Activated CD8-positive, alpha-beta memory T cell treated with anti-CD3 and anti-CD28 coated beads, Interleukin-2, amount 10 ng/mL, durations not matched to agents 7 days and 5 days (primary cell): ENCODE measurements around the gene MTMR3. TPM values are rescaled to one million over a fixed set of nuclear protein-coding genes. Genes with fewer than 3 reads are reported as not detected.

Source experiments
- ATAC-seq: fragments of 150-1000 bp; cut with Tn5 transposase; one replicate; pipeline ENCODE4 v1.10.0; 2021; ENCODE audit warnings: moderate library complexity
- CTCF ChIA-PET: fragments of 350-600 bp; sonication (Branson Sonifier 250); formaldehyde crosslinking; loops from one replicate; lab custom pipeline; 2021; ENCODE audit warnings: antibody characterized with exemption; lab: Charles Lee
- DNase-seq: peaks from one replicate; pipeline ENCODE4 v3.0.0-alpha.2; 2020
- H3K27ac Mint-ChIP-seq: one replicate; pipeline ENCODE4 v1.8.0; 2021; ENCODE audit warnings: mild to moderate bottlenecking, mixed read lengths
- H3K27me3 Mint-ChIP-seq: one replicate; pipeline ENCODE4 v1.8.0; 2021; ENCODE audit warnings: mixed read lengths
- H3K36me3 Mint-ChIP-seq: one replicate; pipeline ENCODE4 v1.8.0; 2021; ENCODE audit warnings: mild to moderate bottlenecking, mixed read lengths
- H3K4me1 Mint-ChIP-seq: one replicate; pipeline ENCODE4 v1.8.0; 2021; ENCODE audit warnings: mixed read lengths
- H3K4me3 Mint-ChIP-seq: one replicate; pipeline ENCODE4 v1.8.0; 2021; ENCODE audit warnings: mild to moderate bottlenecking, moderate library complexity, mixed read lengths
- H3K9me3 Mint-ChIP-seq: one replicate; pipeline ENCODE4 v1.8.0; 2022; ENCODE audit warnings: low read depth, mixed read lengths
- microRNA-seq: library from miRNA; unstranded; fragments of <30 nt; microRNA quantifications from one replicate; pipeline ENCODE4 v1.2.0, GENCODE V29; 2022
- total RNA-seq, 2 experiments: library from RNA; stranded (reverse); gene quantifications; one replicate each; pipeline ENCODE4 v1.2.3, GENCODE V29; 2021

The MTMR3 gene
- total RNA-seq, 2 experiments from 2014 or later: 26.1 to 26.4 TPM

DNA sequence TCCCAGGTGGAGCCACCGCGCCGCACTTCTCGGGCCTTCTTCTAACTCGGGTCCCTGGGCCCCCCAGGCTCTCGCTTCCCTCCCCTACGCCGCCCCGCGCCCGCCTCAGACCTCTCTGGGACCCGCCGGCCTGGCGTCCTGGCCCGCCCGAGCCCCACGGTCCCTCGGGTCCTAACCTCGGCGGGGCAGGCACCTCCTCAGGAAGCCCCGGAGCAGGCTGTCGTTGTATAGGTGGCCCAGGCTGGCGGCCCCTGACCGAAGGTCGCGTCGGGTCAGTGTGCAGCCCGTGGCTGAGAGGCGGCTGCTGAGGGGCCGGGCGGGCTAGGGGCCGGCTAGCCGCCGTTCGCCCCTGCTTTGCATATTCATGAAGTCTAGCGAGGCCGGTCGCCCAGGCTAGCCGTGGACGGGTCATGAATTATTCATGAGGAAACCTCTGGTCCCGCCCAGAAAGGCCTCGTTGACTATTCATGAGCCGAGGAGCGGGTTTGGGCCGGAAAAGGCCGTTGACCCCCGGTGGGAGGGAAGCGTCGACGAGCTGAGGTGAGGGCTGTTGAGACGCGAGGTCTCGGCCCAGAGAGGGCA lies 197.1 kb downstream of the MTMR3 start, which contains the start of gene HORMAD2:
Gene HORMAD2 (plus strand): TSS at position 513 of the 582 bp plus-strand sequence. CDS start 13,489 bp downstream, outside the sequence.
- peaks cover 10% of the 10 kb centered on the region for H3K4me1 Mint-ChIP-seq
- no peak within 1 kb of the TSS for H3K27ac Mint-ChIP-seq
- CTCF ChIA-PET: interaction anchor here (2.0 kb wide), 1 partner anchor 8 kb away, joined by 13 read pairs; no protein-coding TSS in a partner anchor
- ATAC-seq (no peak), DNase-seq (no peak)
- H3K36me3 Mint-ChIP-seq: no peaks in the 10 kb centered on the region
- H3K9me3 Mint-ChIP-seq: peaks cover 2% of the 10 kb centered on the region
- no peak within 1 kb of the TSS for H3K4me3 Mint-ChIP-seq
- peaks cover 20% of the 10 kb centered on the region for H3K27me3 Mint-ChIP-seq

Small RNA genes lying within 50 kb of the gene (microRNA-seq; reads per million reads assigned to microRNA genes)
- 1.7 reads per million for gene MIR6818

Other genes with a start within 250 kb of the MTMR3 start
- not detected for gene CABP7, start 163.2 kb upstream of the MTMR3 start, total RNA-seq
- 10 to 100 TPM; 18.3 to 24.3 TPM for gene ZMAT5, start 116.2 kb upstream of the MTMR3 start, total RNA-seq
- gene UQCR10, start 115.8 kb upstream of the MTMR3 start, total RNA-seq: 10 to 100 TPM; 94.2 to 94.9 TPM
- gene ASCC2, start 44.9 kb upstream of the MTMR3 start, total RNA-seq: 10 to 100 TPM; 84.4 to 90.2 TPM
- gene HORMAD2, start 197.3 kb downstream of the MTMR3 start, total RNA-seq: under 1 TPM in 1 of 2 experiments, not detected in 1; 0.09 TPM